ENCODE data around the gene CMTM6.
"Not testable (repeated sequence)": the region's sequence is repeated elsewhere in the genome, so short reads cannot be mapped to it uniquely, and the experiment has no call there.

The CMTM6 gene

DNA sequence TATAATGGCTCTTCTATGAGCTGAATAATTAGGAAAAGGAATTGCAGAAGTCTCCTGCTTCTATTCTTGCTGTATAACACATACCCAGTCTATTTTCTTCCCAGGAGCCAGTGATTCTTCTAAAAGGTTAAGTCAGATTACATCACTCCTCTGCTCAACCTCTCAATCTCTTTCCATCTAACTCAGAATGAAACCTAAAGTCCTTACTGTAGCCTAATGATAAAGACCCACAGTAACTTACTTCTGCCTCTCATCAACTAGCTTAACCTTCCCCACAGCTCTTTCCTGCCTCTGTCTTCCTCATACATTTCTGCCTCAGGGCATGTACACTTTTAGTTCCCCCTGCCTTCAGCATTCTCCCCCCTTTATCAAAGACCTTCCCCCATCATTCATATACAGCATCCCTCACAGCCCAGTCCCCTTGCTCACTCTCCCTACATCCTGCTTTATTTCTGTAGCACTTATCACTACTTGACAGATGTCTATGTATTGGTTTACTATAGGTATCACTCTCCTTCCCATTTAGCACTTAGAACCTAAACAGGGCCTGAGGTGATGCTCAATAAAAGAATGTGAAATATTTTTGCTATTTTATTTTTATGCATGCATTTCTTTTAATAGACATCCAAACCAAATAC lies 28.5 kb upstream of the CMTM6 start:
- Histone ChIP-seq H3K36me3 (ENCODE audit: low read depth) (peaks cover 67% of the 10 kb centered on the region), H3K27me3 (ENCODE audit: insufficient read depth, poor library complexity, severe bottlenecking) (no peaks in the 10 kb centered on the region), H3K27ac (ENCODE audit: poor library complexity, severe bottlenecking) (no peak overlapping the region), H3K4me3 (ENCODE audit: severe bottlenecking) (no peak overlapping the region), H3K4me1 (ENCODE audit: insufficient read depth, poor library complexity, severe bottlenecking) (no peaks in the 10 kb centered on the region), H3K9me3 (ENCODE audit: severe bottlenecking) (no peaks in the 10 kb centered on the region)
- DNase-seq (ENCODE audit: low spot score) (no peak), ATAC-seq (ENCODE audit: low read depth) (no peak)
- TF ChIP-seq, protein P1, sequence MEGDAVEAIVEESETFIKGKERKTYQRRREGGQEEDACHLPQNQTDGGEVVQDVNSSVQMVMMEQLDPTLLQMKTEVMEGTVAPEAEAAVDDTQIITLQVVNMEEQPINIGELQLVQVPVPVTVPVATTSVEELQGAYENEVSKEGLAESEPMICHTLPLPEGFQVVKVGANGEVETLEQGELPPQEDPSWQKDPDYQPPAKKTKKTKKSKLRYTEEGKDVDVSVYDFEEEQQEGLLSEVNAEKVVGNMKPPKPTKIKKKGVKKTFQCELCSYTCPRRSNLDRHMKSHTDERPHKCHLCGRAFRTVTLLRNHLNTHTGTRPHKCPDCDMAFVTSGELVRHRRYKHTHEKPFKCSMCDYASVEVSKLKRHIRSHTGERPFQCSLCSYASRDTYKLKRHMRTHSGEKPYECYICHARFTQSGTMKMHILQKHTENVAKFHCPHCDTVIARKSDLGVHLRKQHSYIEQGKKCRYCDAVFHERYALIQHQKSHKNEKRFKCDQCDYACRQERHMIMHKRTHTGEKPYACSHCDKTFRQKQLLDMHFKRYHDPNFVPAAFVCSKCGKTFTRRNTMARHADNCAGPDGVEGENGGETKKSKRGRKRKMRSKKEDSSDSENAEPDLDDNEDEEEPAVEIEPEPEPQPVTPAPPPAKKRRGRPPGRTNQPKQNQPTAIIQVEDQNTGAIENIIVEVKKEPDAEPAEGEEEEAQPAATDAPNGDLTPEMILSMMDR (IDR thresholded peaks at IDR 0.05; ENCODE audit: poor library complexity, severe bottlenecking): no peak

DNA sequence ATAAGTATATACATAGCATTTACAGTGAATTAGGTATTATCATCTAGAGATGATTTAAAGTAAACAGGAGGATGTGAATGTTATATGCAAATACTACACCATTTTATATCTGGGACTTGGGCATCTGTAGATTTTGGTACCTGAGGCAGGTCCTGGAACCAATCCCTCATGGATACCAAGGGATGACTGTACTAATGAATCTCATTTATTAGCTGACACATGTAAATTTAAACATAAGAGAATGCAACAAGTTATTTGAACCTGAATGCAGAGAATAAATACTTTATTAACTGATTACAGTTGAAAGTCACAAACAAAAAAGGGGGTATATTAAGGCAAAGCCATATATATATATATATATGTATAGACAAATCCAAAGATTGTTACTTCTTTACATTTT lies 23.1 kb upstream of the CMTM6 start:
- ATAC-seq (ENCODE audit: low read depth) (no peak), DNase-seq (ENCODE audit: low spot score) (no peak)
- no peaks in the 10 kb centered on the region for H3K9me3 ChIP-seq (ENCODE audit: severe bottlenecking)
- H3K27ac ChIP-seq (ENCODE audit: poor library complexity, severe bottlenecking): no peak overlapping the region
- H3K27me3 ChIP-seq (ENCODE audit: insufficient read depth, poor library complexity, severe bottlenecking): no peaks in the 10 kb centered on the region
- H3K36me3 ChIP-seq (ENCODE audit: low read depth): peaks cover 52% of the 10 kb centered on the region
- no peak overlapping the region for H3K4me3 ChIP-seq (ENCODE audit: severe bottlenecking)
- TF ChIP-seq, protein P1 (IDR thresholded peaks at IDR 0.05; ENCODE audit: poor library complexity, severe bottlenecking): no peak
- no peaks in the 10 kb centered on the region for H3K4me1 ChIP-seq (ENCODE audit: insufficient read depth, poor library complexity, severe bottlenecking)

DNA sequence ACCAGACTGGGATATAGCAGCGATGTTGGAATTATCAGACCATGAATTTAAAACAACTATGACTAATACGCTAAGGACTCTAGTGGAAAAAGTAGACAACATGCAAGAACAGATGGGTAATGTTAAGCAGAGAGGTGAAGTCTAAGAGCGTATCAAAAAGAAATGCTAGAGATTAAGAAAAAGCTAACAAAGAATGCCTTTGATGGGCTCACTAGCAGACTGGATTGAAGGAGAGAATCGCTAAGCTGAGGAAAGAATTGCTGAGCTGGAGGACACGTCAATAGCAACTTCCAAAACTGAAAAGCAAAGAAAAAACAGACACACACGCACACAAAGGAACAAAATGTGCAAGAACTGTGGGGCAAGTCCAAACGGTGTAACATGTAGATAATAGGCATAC lies 20.0 kb upstream of the CMTM6 start:
- no peak for ATAC-seq (ENCODE audit: low read depth)
- TF ChIP-seq, protein P1 (IDR thresholded peaks at IDR 0.05; ENCODE audit: poor library complexity, severe bottlenecking): no peak
- H3K9me3 ChIP-seq (ENCODE audit: severe bottlenecking): no peaks in the 10 kb centered on the region
- DNase-seq (ENCODE audit: low spot score): no peak
- peaks cover 25% of the 10 kb centered on the region for H3K36me3 ChIP-seq (ENCODE audit: low read depth)
- H3K4me3 ChIP-seq (ENCODE audit: severe bottlenecking): no peak overlapping the region
- no peaks in the 10 kb centered on the region for H3K27me3 ChIP-seq (ENCODE audit: insufficient read depth, poor library complexity, severe bottlenecking)
- no peak overlapping the region for H3K27ac ChIP-seq (ENCODE audit: poor library complexity, severe bottlenecking)
- no peaks in the 10 kb centered on the region for H3K4me1 ChIP-seq (ENCODE audit: insufficient read depth, poor library complexity, severe bottlenecking)

DNA sequence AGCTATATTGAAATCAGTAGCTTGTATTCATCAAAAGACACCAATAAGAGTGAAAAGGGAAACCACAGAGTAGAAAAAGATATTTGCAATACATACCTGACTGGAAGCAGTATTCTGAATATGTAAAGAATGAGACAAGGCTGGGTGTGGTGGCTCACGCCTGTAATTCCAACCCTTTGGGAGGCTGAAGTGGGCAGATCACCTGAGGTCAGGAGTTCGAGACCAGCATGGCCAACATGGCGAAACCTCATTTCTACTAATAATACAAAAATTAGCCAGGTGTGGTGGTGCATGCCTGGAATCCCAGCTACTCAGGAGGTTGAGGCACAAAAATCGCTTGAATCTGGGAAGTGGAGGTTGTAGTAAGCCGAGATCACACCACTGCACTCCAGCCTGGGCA lies 16.3 kb upstream of the CMTM6 start:
- not testable (repeated sequence) for H3K27ac ChIP-seq (ENCODE audit: poor library complexity, severe bottlenecking); H3K4me3 ChIP-seq (ENCODE audit: severe bottlenecking); ATAC-seq (ENCODE audit: low read depth); H3K4me1 ChIP-seq (ENCODE audit: insufficient read depth, poor library complexity, severe bottlenecking); H3K36me3 ChIP-seq (ENCODE audit: low read depth); H3K27me3 ChIP-seq (ENCODE audit: insufficient read depth, poor library complexity, severe bottlenecking); DNase-seq (ENCODE audit: low spot score); H3K9me3 ChIP-seq (ENCODE audit: severe bottlenecking)

DNA sequence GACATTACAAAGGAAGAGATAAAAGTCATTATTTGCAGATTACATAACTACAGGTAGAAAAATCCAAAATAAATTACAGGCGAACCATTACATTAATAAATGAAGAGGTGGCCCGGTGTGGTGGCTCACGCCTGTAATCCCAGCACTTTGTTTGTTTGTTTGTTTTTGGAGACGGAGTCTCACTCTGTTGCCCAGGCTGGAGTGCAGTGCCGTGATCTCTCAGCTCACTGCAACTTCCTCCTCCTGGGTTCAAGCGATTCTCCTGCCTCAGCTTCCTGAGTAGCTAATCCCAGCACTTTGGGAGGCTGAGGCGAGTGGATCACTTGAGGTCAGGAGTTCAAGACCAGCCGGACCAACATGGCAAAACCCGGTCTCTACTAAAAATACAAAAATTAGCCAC lies 14.1 kb upstream of the CMTM6 start:
- not testable (repeated sequence) for DNase-seq (ENCODE audit: low spot score); H3K9me3 ChIP-seq (ENCODE audit: severe bottlenecking); ATAC-seq (ENCODE audit: low read depth); H3K4me3 ChIP-seq (ENCODE audit: severe bottlenecking); H3K27ac ChIP-seq (ENCODE audit: poor library complexity, severe bottlenecking); H3K27me3 ChIP-seq (ENCODE audit: insufficient read depth, poor library complexity, severe bottlenecking); H3K4me1 ChIP-seq (ENCODE audit: insufficient read depth, poor library complexity, severe bottlenecking); H3K36me3 ChIP-seq (ENCODE audit: low read depth)

DNA sequence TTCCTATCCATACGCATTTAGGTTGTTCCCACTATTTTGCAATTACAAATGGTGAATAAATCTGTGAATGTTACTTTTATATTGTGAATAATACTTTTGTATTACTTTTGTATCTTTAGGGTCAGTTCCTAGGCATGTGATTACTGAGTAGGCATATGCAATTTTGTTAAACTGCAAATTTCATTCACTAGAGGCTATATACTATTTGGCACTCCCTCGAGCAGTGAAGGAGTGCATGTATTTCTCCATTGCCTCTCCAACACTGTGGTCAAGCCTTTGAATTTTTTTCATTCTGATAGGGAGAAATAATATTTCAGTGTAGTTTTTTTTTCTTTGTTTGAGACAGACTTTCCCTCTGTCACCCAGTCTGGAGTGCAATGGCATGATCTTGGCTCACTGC lies 8.4 kb upstream of the CMTM6 start:
- Histone ChIP-seq H3K4me3 (ENCODE audit: severe bottlenecking) (no peak overlapping the region), H3K4me1 (ENCODE audit: insufficient read depth, poor library complexity, severe bottlenecking) (no peaks in the 10 kb centered on the region), H3K27me3 (ENCODE audit: insufficient read depth, poor library complexity, severe bottlenecking) (no peaks in the 10 kb centered on the region), H3K9me3 (ENCODE audit: severe bottlenecking) (peaks cover 2% of the 10 kb centered on the region), H3K36me3 (ENCODE audit: low read depth) (no peaks in the 10 kb centered on the region), H3K27ac (ENCODE audit: poor library complexity, severe bottlenecking) (no peak overlapping the region)
- TF ChIP-seq, protein P1 (IDR thresholded peaks at IDR 0.05; ENCODE audit: poor library complexity, severe bottlenecking): no peak
- no peak for DNase-seq (ENCODE audit: low spot score)
- ATAC-seq (ENCODE audit: low read depth): no peak

Data from RWPE2 (cell line).